GM12872 (cell line): Measurements from ENCODE around the gene KDR.

Source experiments
- CTCF ChIP-seq: IDR thresholded peaks from 3 replicates; pipeline ENCODE4 v1.5.1; 2011; ENCODE audit warnings: low read depth, mild to moderate bottlenecking, low read length, moderate library complexity; ENCODE audit not compliant: insufficient read depth

KDR gene

GRCh38 chr4:55069248-55069647 lies 56.1 kb downstream of the KDR start:
- no peak for TF ChIP-seq CTCF

- no peak for TF ChIP-seq CTCF
Measured at GRCh38 chr4:55068522-55068921, 56.9 kb downstream of the KDR start.

- TF ChIP-seq CTCF: no peak
Measured at GRCh38 chr4:55066018-55066417, 59.4 kb downstream of the KDR start.

- no peak for TF ChIP-seq CTCF
Measured at GRCh38 chr4:55055529-55055928, 69.9 kb downstream of the KDR start.

GRCh38 chr4:55051532-55051931 lies 73.9 kb downstream of the KDR start:
- no peak for TF ChIP-seq CTCF

GRCh38 chr4:55050418-55050950 lies 74.9 kb downstream of the KDR start:
- no peak for TF ChIP-seq CTCF

GRCh38 chr4:55038176-55038890 lies 87.1 kb downstream of the KDR start:
- no peak for TF ChIP-seq CTCF
